Ishikawa (cell line): ENCODE results near the gene SMYD3.

Experiments
- CEBPB ChIP-seq: IDR thresholded peaks from 2 replicates; pipeline ENCODE4 v1.6.1; 2012
- CREB1 ChIP-seq: IDR thresholded peaks from 2 replicates; pipeline ENCODE4 v1.6.1; 2012; ENCODE audit warnings: low read depth
- EGR1 ChIP-seq: IDR thresholded peaks from 2 replicates; pipeline ENCODE4 v1.6.1; 2012
- EP300 ChIP-seq: IDR thresholded peaks from 2 replicates; pipeline ENCODE4 v1.6.1; 2012; ENCODE audit warnings: borderline replicate concordance
- FOXM1 ChIP-seq: IDR thresholded peaks from 2 replicates; pipeline ENCODE4 v1.6.1; 2012; ENCODE audit warnings: low read depth, borderline replicate concordance
- NFIC ChIP-seq: IDR thresholded peaks from 2 replicates; pipeline ENCODE4 v1.6.1; 2012
- RAD21 ChIP-seq: IDR thresholded peaks from 2 replicates; pipeline ENCODE4 v1.6.1; 2012; ENCODE audit warnings: low read depth
- TAF1 ChIP-seq: IDR thresholded peaks from 2 replicates; pipeline ENCODE4 v1.6.1; 2012; ENCODE audit warnings: low read depth, mild to moderate bottlenecking
- TCF12 ChIP-seq: IDR thresholded peaks from 2 replicates; pipeline ENCODE4 v1.6.1; 2012; ENCODE audit warnings: low read depth
- TEAD4 ChIP-seq: IDR thresholded peaks from 2 replicates; pipeline ENCODE4 v1.6.1; 2012
- USF1 ChIP-seq: IDR thresholded peaks from 2 replicates; pipeline ENCODE4 v1.6.1; 2012
- YY1 ChIP-seq: IDR thresholded peaks from 2 replicates; pipeline ENCODE4 v1.6.1; 2012; ENCODE audit warnings: low read depth
- ZBTB7A ChIP-seq: IDR thresholded peaks from 2 replicates; pipeline ENCODE4 v1.6.1; 2012; ENCODE audit warnings: low read depth
- TF ChIP-seq, protein P1 (sequence below): IDR thresholded peaks from 2 replicates; pipeline ENCODE4 v1.6.1; 2012
- TF ChIP-seq, protein P2 (sequence below): IDR thresholded peaks from 2 replicates; pipeline ENCODE4 v1.6.1; 2012; ENCODE audit warnings: low read depth, mild to moderate bottlenecking

SMYD3 gene

GRCh38 chr1:246078888-246079252 is 428.2 kb downstream of the SMYD3 start:
- TF ChIP-seq EGR1, result no peak
- no peak for TF ChIP-seq NFIC
- TF ChIP-seq, protein P1, sequence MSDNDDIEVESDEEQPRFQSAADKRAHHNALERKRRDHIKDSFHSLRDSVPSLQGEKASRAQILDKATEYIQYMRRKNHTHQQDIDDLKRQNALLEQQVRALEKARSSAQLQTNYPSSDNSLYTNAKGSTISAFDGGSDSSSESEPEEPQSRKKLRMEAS, result no peak
- TF ChIP-seq USF1, result no peak
- no peak for TF ChIP-seq CEBPB

DNA sequence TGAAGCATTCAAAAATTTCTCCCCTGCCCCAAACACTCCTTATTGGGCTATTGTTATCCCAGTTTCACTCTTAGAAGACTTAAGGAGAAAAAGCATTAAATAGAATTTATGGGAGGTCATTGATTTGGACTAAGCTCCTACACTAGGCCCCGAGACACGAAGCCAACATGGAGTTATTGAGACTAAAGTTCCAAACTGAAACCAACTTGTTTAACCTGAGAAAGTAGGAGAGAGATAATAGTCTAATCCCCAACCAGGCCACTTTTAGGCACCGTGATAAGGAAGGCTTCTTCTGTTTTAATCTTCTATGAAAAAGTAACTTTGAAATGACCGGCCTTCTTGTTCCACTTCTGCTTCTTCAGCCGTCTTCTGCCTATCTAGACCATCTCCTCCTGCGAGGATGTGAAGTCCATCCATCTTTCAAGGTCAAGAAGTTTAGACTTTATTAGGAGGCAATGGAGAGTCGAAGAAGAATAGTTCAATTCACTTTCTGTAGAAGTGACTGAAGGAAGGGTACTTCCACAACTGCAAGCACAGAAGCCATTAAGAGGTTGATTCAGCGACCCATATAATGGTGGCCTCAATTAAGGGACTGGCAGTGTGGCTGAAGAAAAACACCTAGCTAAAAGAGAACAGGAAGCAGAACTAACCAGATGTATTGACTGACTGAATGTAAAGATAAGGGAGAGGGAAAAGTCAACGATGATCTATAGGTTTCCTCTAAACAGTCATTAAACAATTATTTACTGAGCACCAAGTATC is 428.8 kb downstream of the SMYD3 start:
- no peak for TF ChIP-seq RAD21
- TF ChIP-seq, protein P1, result no peak
- TF ChIP-seq USF1, result no peak
- no peak for TF ChIP-seq FOXM1

GRCh38 chr1:246077476-246077875 is 429.6 kb downstream of the SMYD3 start:
- no peak for TF ChIP-seq TAF1
- TF ChIP-seq EGR1, result no peak
- TF ChIP-seq, protein P2, sequence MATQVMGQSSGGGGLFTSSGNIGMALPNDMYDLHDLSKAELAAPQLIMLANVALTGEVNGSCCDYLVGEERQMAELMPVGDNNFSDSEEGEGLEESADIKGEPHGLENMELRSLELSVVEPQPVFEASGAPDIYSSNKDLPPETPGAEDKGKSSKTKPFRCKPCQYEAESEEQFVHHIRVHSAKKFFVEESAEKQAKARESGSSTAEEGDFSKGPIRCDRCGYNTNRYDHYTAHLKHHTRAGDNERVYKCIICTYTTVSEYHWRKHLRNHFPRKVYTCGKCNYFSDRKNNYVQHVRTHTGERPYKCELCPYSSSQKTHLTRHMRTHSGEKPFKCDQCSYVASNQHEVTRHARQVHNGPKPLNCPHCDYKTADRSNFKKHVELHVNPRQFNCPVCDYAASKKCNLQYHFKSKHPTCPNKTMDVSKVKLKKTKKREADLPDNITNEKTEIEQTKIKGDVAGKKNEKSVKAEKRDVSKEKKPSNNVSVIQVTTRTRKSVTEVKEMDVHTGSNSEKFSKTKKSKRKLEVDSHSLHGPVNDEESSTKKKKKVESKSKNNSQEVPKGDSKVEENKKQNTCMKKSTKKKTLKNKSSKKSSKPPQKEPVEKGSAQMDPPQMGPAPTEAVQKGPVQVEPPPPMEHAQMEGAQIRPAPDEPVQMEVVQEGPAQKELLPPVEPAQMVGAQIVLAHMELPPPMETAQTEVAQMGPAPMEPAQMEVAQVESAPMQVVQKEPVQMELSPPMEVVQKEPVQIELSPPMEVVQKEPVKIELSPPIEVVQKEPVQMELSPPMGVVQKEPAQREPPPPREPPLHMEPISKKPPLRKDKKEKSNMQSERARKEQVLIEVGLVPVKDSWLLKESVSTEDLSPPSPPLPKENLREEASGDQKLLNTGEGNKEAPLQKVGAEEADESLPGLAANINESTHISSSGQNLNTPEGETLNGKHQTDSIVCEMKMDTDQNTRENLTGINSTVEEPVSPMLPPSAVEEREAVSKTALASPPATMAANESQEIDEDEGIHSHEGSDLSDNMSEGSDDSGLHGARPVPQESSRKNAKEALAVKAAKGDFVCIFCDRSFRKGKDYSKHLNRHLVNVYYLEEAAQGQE, result no peak
- TF ChIP-seq CEBPB, result no peak
- no peak for TF ChIP-seq ZBTB7A
- no peak for TF ChIP-seq NFIC
- TF ChIP-seq YY1, result no peak
- no peak for TF ChIP-seq TEAD4
- TF ChIP-seq EP300, result no peak
- TF ChIP-seq RAD21, result no peak
- no peak for TF ChIP-seq TCF12
- TF ChIP-seq, protein P1, result no peak
- no peak for TF ChIP-seq FOXM1
- no peak for TF ChIP-seq CREB1
- TF ChIP-seq USF1, result no peak

DNA sequence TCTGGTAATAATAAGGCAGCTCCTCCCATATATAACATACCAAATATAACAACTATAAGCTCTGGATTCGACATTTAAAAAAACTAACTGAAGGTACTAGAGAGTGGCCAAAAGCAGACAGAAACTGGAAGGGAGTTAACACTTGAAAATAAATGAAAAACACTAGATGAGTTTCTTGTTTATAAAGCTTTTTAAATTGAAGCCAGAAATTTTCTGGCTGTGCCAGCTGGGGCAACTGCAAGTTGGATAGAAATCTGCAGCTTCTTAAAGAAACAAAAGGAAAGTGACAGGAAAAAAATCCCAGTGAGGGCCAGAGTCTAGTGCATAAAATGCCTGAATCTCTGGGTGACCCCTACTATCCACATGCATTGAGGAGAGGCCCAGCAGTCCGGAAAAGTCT is 432.7 kb downstream of the SMYD3 start:
- TF ChIP-seq TEAD4 (no peak), TAF1 (no peak), EGR1 (no peak), ZBTB7A (no peak), USF1 (no peak), FOXM1 (no peak), CREB1 (no peak), YY1 (no peak), CEBPB (no peak), TCF12 (no peak), RAD21 (no peak), NFIC (no peak), EP300 (no peak)
- TF ChIP-seq, protein P1, result no peak
- TF ChIP-seq, protein P2, result no peak

- TF ChIP-seq ZBTB7A (no peak), YY1 (no peak), CREB1 (no peak), TCF12 (no peak), NFIC (no peak), RAD21 (no peak), TEAD4 (no peak), EP300 (no peak), TAF1 (no peak), EGR1 (no peak)
- TF ChIP-seq, protein P1, result no peak
- TF ChIP-seq, protein P2, result no peak
Measured at GRCh38 chr1:246072456-246072955, 434.6 kb downstream of the SMYD3 start.
